HG03097 (cell line): ENCODE measurements around the gene TENT4A.

Source experiments
- ATAC-seq: cut with Tn5 transposase; IDR thresholded peaks from one replicate; pipeline ENCODE4 v1.9.1; 2021; ENCODE audit not compliant: unreplicated experiment, low FRiP score

TENT4A gene

GRCh38 chr5:6790346-6790865 lies 77.2 kb downstream of the TENT4A start:
- ATAC-seq: no peak

GRCh38 chr5:6791031-6791430 lies 77.8 kb downstream of the TENT4A start:
- no peak for ATAC-seq

- no peak for ATAC-seq
Observed at GRCh38 chr5:6792376-6792775, 79.1 kb downstream of the TENT4A start.

GRCh38 chr5:6792911-6793471 lies 79.8 kb downstream of the TENT4A start:
- ATAC-seq: no peak

- no peak for ATAC-seq
Observed at GRCh38 chr5:6801236-6801635, 88.0 kb downstream of the TENT4A start.

- no peak for ATAC-seq
Observed at GRCh38 chr5:6803981-6804550, 90.8 kb downstream of the TENT4A start.

GRCh38 chr5:6804766-6805501 lies 91.7 kb downstream of the TENT4A start:
- ATAC-seq: no peak

- no peak for ATAC-seq
Observed at GRCh38 chr5:6805841-6806240, 92.6 kb downstream of the TENT4A start.
